ENCODE results near the gene TEX55. TPM values are rescaled to one million over a fixed set of nuclear protein-coding genes. Genes with fewer than 3 reads are reported as not detected.

TEX55 gene
- total and polyA plus RNA-seq, 9 of the 15 experiments (the other 6 are each of a cell fraction or from before 2014, with no cell fraction given): not detected

DNA sequence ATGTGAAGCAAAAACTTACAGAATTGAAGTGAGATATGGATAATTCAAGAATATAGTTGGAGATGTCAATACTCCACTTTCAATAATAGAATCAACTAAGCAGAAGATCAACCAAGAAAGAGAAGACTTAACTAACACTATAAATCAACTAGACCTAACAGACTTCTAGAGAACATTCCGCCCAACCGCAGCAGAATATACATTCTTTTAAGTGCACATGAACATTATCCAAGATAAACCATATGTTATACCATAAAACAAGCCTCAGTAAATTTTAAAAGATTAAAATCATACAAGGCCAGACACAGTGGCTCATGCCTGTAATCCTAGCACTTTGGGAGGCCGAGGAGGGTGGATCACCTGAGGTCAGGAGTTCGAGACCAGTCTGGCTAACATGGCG is 5.5 kb upstream of the TEX55 start:
- H3K27me3 ChIP-seq (ENCODE audit: control insufficient read depth in 2 of 2, insufficient read depth in 2 of 2, low read length in 2 of 2): no peaks in the 10 kb centered on the region
- TF ChIP-seq LARP7 (IDR thresholded peaks at IDR 0.05) (no peak), WHSC1 (IDR thresholded peaks at IDR 0.05; ENCODE audit: low read length) (no peak), ZNF707 (CRISPR knock-in tag; conservative IDR thresholded peaks at IDR 0.05) (no peak), ZC3H11A (IDR thresholded peaks at IDR 0.05; ENCODE audit: low read depth, low read length) (no peak), XRCC3 (IDR thresholded peaks at IDR 0.05) (no peak), FOXK2 (conservative IDR thresholded peaks at IDR 0.05 in 1 of 2, IDR thresholded peaks at IDR 0.05 in 1 of 2; ENCODE audit: low read depth in 2 of 2) (no peak), ZNF76 (CRISPR knock-in tag; IDR thresholded peaks at IDR 0.05; ENCODE audit: borderline replicate concordance) (no peak), NFE2L1 (tag; IDR thresholded peaks at IDR 0.05; ENCODE audit: borderline replicate concordance, low read depth) (no peak), SOX6 (IDR thresholded peaks at IDR 0.05) (no peak), BMI1 (IDR thresholded peaks at IDR 0.05; ENCODE audit: low read length) (no peak), CHCHD3 (CRISPR knock-in tag; IDR thresholded peaks at IDR 0.05) (no peak), ZZZ3 (IDR thresholded peaks at IDR 0.05) (no peak)
- TF ChIP-seq, protein P1, sequence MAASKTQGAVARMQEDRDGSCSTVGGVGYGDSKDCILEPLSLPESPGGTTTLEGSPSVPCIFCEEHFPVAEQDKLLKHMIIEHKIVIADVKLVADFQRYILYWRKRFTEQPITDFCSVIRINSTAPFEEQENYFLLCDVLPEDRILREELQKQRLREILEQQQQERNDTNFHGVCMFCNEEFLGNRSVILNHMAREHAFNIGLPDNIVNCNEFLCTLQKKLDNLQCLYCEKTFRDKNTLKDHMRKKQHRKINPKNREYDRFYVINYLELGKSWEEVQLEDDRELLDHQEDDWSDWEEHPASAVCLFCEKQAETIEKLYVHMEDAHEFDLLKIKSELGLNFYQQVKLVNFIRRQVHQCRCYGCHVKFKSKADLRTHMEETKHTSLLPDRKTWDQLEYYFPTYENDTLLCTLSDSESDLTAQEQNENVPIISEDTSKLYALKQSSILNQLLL (CRISPR knock-in tag; IDR thresholded peaks at IDR 0.05; ENCODE audit: borderline replicate concordance): no peak
- TF ChIP-seq, protein P2, sequence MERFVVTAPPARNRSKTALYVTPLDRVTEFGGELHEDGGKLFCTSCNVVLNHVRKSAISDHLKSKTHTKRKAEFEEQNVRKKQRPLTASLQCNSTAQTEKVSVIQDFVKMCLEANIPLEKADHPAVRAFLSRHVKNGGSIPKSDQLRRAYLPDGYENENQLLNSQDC (CRISPR knock-in tag; IDR thresholded peaks at IDR 0.05): no peak
- TF ChIP-seq, protein P3, sequence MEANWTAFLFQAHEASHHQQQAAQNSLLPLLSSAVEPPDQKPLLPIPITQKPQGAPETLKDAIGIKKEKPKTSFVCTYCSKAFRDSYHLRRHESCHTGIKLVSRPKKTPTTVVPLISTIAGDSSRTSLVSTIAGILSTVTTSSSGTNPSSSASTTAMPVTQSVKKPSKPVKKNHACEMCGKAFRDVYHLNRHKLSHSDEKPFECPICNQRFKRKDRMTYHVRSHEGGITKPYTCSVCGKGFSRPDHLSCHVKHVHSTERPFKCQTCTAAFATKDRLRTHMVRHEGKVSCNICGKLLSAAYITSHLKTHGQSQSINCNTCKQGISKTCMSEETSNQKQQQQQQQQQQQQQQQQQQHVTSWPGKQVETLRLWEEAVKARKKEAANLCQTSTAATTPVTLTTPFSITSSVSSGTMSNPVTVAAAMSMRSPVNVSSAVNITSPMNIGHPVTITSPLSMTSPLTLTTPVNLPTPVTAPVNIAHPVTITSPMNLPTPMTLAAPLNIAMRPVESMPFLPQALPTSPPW (CRISPR knock-in tag; IDR thresholded peaks at IDR 0.05): no peak
- no peaks in the 10 kb centered on the region for H3K79me2 ChIP-seq (ENCODE audit: control insufficient read depth, insufficient read depth, low read length)
- no TSS peak for BruUV-seq (replicated peaks)
- no peaks in the 10 kb centered on the region for H3K9me1 ChIP-seq (ENCODE audit: control insufficient read depth, insufficient read depth, low read length)
- no peak overlapping the region for H3K4me3 ChIP-seq
- H3K4me2 ChIP-seq (ENCODE audit: insufficient read depth, low read length): no peak overlapping the region
- no peak overlapping the region for H3K9ac ChIP-seq (ENCODE audit: insufficient read depth in 1 of 2, low read depth in 2 of 2, low read length in 2 of 2)
- CTCF ChIA-PET (ENCODE audit: low intra/inter-chr PET ratio): no interaction called here
- no peak for DNase-seq (ENCODE audit: extremely low read depth in 1 of 4, low spot score in 3 of 4)
- ATAC-seq: no peak
- in situ Hi-C loops (cut with MboI): loop anchor here (25.0 kb wide), 1 partner anchor 547 kb away; the partner anchor contains the start of gene COX17
- intact Hi-C loops (cut with micrococcal nuclease): no loop called here
- FAIRE-seq: no peak
- H3K4me1 ChIP-seq (replicated peaks in 1 of 2; ENCODE audit: control insufficient read depth in 2 of 2, insufficient read depth in 2 of 2, low read length in 2 of 2): no peaks in the 10 kb centered on the region
- H2AFZ ChIP-seq (ENCODE audit: low read depth, low read length): no peak overlapping the region
- H3K36me3 ChIP-seq (ENCODE audit: control insufficient read depth, insufficient read depth, low read length): no peaks in the 10 kb centered on the region
- H3K27ac ChIP-seq (ENCODE audit: extremely low read depth, low read depth, low read length): no peak overlapping the region
- 62% methylated on average over 3 of the region's 5 CpGs for WGBS (ENCODE audit: insufficient coverage, low coverage, missing lambda C conversion rate)
- H3K9me3 ChIP-seq (replicated peaks; ENCODE audit: control insufficient read depth, insufficient read depth, low read depth, low read length): no peaks in the 10 kb centered on the region
- H4K20me1 ChIP-seq (replicated peaks; ENCODE audit: control insufficient read depth, insufficient read depth, low read length): no peaks in the 10 kb centered on the region
- POLR2A ChIA-PET: no interaction called here
